ENCODE data around the gene EYA2. TPM values are rescaled to one million over a fixed set of nuclear protein-coding genes. Genes with fewer than 3 reads are reported as not detected.

Gene EYA2
- total RNA-seq, 2 experiments from 2014 or later, result not detected

GRCh38 chr20:47160992-47161391 lies 266.3 kb downstream of the EYA2 start:
- intact Hi-C loops (cut with micrococcal nuclease), result no loop called here
- Mint-ChIP-seq H3K36me3 (ENCODE audit: low read depth) (no peaks in the 10 kb centered on the region), H3K4me1 (ENCODE audit: low read depth) (no peaks in the 10 kb centered on the region), H3K4me3 (no peak overlapping the region), H3K9me3 (no peaks in the 10 kb centered on the region), H3K27me3 (peaks cover 1% of the 10 kb centered on the region), H3K27ac (no peak overlapping the region)
- ATAC-seq (no peak), DNase-seq (no peak)
- no peak for TF ChIP-seq CTCF (IDR thresholded peaks at IDR 0.05)
- ChIA-PET CTCF (no interaction called here), POLR2A (no interaction called here)

DNA sequence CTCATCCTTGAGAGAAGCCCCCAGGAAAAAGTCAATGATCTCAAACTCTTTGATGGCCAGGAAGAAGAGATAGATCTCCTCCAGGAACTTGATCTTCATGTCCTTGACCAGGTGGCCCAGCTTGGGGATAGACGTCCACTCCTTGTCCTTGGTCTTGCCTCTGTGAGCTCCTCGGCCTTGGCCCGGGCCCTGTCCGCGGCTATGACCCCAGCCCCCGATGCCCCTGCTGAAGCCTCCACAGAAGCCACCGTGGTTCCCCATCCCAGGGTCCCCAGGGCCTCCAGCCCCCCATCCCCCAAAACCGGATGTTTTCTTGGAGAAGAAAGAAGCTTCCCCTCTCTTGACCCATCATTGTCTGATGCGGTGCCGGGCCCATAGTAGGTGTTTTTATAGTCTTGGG lies 266.8 kb downstream of the EYA2 start:
- ChIA-PET CTCF (no interaction called here), POLR2A (no interaction called here)
- H3K27ac Mint-ChIP-seq, result no peak overlapping the region
- no peak overlapping the region for H3K4me3 Mint-ChIP-seq
- ATAC-seq (no peak), DNase-seq (no peak)
- no peaks in the 10 kb centered on the region for H3K27me3 Mint-ChIP-seq
- no peaks in the 10 kb centered on the region for H3K9me3 Mint-ChIP-seq
- intact Hi-C loops (cut with micrococcal nuclease), result no loop called here
- no peaks in the 10 kb centered on the region for H3K4me1 Mint-ChIP-seq (ENCODE audit: low read depth)
- TF ChIP-seq CTCF (IDR thresholded peaks at IDR 0.05), result no peak
- H3K36me3 Mint-ChIP-seq (ENCODE audit: low read depth), result no peaks in the 10 kb centered on the region

DNA sequence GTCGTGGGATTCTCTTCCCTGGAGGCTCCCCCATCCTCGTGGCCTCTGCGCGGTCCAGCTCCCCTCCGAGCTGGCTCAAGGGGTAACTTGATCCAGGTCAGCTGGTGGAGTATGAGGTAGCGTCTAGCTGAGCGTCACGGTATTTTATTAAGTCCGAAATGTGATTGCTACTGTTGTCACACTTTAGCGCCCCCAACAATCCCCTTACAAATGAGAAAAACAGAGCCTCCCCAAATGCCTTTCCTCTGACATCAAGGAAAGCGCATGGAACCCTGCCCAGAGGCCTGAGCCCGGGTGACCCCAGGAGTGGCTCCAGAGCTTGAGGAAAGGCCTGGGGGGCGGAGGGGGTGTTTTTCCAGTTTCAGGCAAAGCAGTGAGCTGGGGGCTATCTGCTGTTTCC lies 269.5 kb downstream of the EYA2 start:
- Mint-ChIP-seq H3K4me3 (no peak overlapping the region), H3K36me3 (ENCODE audit: low read depth) (no peaks in the 10 kb centered on the region), H3K9me3 (no peaks in the 10 kb centered on the region), H3K27ac (no peak overlapping the region), H3K27me3 (peaks cover 2% of the 10 kb centered on the region), H3K4me1 (ENCODE audit: low read depth) (no peaks in the 10 kb centered on the region)
- ATAC-seq (no peak), DNase-seq (no peak)
- TF ChIP-seq CTCF (IDR thresholded peaks at IDR 0.05), result no peak
- ChIA-PET CTCF (interaction anchor here (0.7 kb wide), 1 partner anchor 34 kb away, joined by 3 read pairs; no protein-coding TSS in a partner anchor), POLR2A (interaction anchor here (0.7 kb wide), 1 partner anchor 25 kb away, joined by 3 read pairs; no protein-coding TSS in a partner anchor)
- intact Hi-C loops (cut with micrococcal nuclease), result no loop called here

- TF ChIP-seq CTCF (IDR thresholded peaks at IDR 0.05), result no peak
- no peak overlapping the region for H3K27ac Mint-ChIP-seq
- peaks cover 5% of the 10 kb centered on the region for H3K27me3 Mint-ChIP-seq
- intact Hi-C loops (cut with micrococcal nuclease), result no loop called here
- no peak overlapping the region for H3K4me3 Mint-ChIP-seq
- no peaks in the 10 kb centered on the region for H3K9me3 Mint-ChIP-seq
- no peaks in the 10 kb centered on the region for H3K36me3 Mint-ChIP-seq (ENCODE audit: low read depth)
- ChIA-PET POLR2A (no interaction called here), CTCF (no interaction called here)
- H3K4me1 Mint-ChIP-seq (ENCODE audit: low read depth), result no peaks in the 10 kb centered on the region
- DNase-seq (no peak), ATAC-seq (no peak)
These were observed 270.8 kb downstream of the EYA2 start for GRCh38 chr20:47165376-47165865.

GRCh38 chr20:47167846-47168245 lies 273.2 kb downstream of the EYA2 start:
- CTCF ChIA-PET, result no interaction called here
- H3K27me3 Mint-ChIP-seq, result peaks cover 9% of the 10 kb centered on the region
- no peak for TF ChIP-seq CTCF (IDR thresholded peaks at IDR 0.05)
- intact Hi-C loops (cut with micrococcal nuclease), result no loop called here
- no peak for ATAC-seq
- no peak for DNase-seq
- no peak overlapping the region for H3K4me3 Mint-ChIP-seq
- H3K36me3 Mint-ChIP-seq (ENCODE audit: low read depth), result no peaks in the 10 kb centered on the region
- H3K27ac Mint-ChIP-seq, result no peak overlapping the region
- H3K9me3 Mint-ChIP-seq, result no peaks in the 10 kb centered on the region
- no peaks in the 10 kb centered on the region for H3K4me1 Mint-ChIP-seq (ENCODE audit: low read depth)
- POLR2A ChIA-PET, result no interaction called here
